Activated naive CD8-positive, alpha-beta T cell treated with anti-CD3 and anti-CD28 coated beads, Interleukin-2, amount 10 ng/mL, durations not matched to agents 7 days and 5 days (primary cell): ENCODE data around the gene WBP1L. TPM values are rescaled to one million over a fixed set of nuclear protein-coding genes. Genes with fewer than 3 reads are reported as not detected.

Source experiments
- total RNA-seq, 2 experiments: library from RNA; stranded (reverse); gene quantifications; one replicate each; pipeline ENCODE4 v1.2.3, GENCODE V29; 2021

Gene WBP1L
- total RNA-seq, 2 experiments from 2014 or later: 31.0 to 31.4 TPM

Other genes with a start within 250 kb of the WBP1L start
- gene ACTR1A, start 241.2 kb upstream of the WBP1L start, total RNA-seq: 10 to 100 TPM; 64.8 to 67.6 TPM
- gene SUFU, start 240.0 kb upstream of the WBP1L start, total RNA-seq: 10 to 100 TPM; 13.1 to 13.4 TPM
- 10 to 100 TPM; 54.7 to 55.1 TPM for gene TRIM8, start 99.5 kb upstream of the WBP1L start, total RNA-seq
- gene ARL3, start 29.6 kb upstream of the WBP1L start, total RNA-seq: 1 to 10 TPM; 4.6 TPM
- 10 to 100 TPM; 19.4 to 21.1 TPM for gene SFXN2, start 29.3 kb upstream of the WBP1L start, total RNA-seq
- gene CYP17A1, start 93.5 kb downstream of the WBP1L start, total RNA-seq: not detected
- 10 to 100 TPM; 11.2 to 12.6 TPM for gene BORCS7, start 110.3 kb downstream of the WBP1L start, total RNA-seq
- 1 to 10 TPM; 1.1 to 1.3 TPM for gene AS3MT, start 125.5 kb downstream of the WBP1L start, total RNA-seq
- 10 to 100 TPM; 10.9 to 12.3 TPM for gene CNNM2, start 174.3 kb downstream of the WBP1L start, total RNA-seq